Large intestine (tissue), 3 donors: Measurements from ENCODE around the gene KCNT2. TPM values are rescaled to one million over a fixed set of nuclear protein-coding genes. Genes with fewer than 3 reads are reported as not detected.
A peak's percentile ranks its signal among the peaks of the same experiment; 100 is the strongest.

Experiments used
- DNase-seq, 2 donors: peaks; one replicate each; pipeline versions ENCODE4 v3.0.0 to v3.0.0-alpha.2; 2013
- H3K27ac ChIP-seq: one replicate; pipeline ENCODE4 v1.5.1; 2013; ENCODE audit warnings: low read length
- H3K27me3 ChIP-seq: 2 replicates; pipeline ENCODE4 v1.6.1; 2013; ENCODE audit warnings: low read length; ENCODE audit not compliant: control insufficient read depth, insufficient read depth
- H3K36me3 ChIP-seq: 2 replicates; pipeline ENCODE4 v1.6.1; 2013; ENCODE audit warnings: low read length; ENCODE audit not compliant: control insufficient read depth, insufficient read depth
- H3K4me1 ChIP-seq: one replicate; pipeline ENCODE4 v1.6.1; 2013; ENCODE audit warnings: low read length; ENCODE audit not compliant: control insufficient read depth, insufficient read depth
- H3K4me3 ChIP-seq: one replicate; pipeline ENCODE4 v1.5.1; 2013; ENCODE audit warnings: low read length
- H3K9me3 ChIP-seq: one replicate; pipeline ENCODE4 v1.6.1; 2013; ENCODE audit warnings: mild to moderate bottlenecking, low read depth, low read length, moderate library complexity; ENCODE audit not compliant: control insufficient read depth
- WGBS: methylation state at CpG from one replicate; pipeline ENCODE4 v1.1.5; 2013; ENCODE audit warnings: low lambda C conversion rate; ENCODE audit not compliant: insufficient coverage; 5-methylcytosine and 5-hydroxymethylcytosine counted together
- polyA plus RNA-seq: library from polyadenylated mRNA; unstranded; fragments of 120-200 nt; gene quantifications from one replicate; pipeline ENCODE4 v1.2.1, GENCODE V29; 2013

The KCNT2 gene
- polyA plus RNA-seq, 1 donor, result 3.5 TPM

GRCh38 chr1:196381544-196381943 is 226.7 kb downstream of the KCNT2 start:
- Histone ChIP-seq H3K36me3 (no peaks in the 10 kb centered on the region), H3K4me3 (no peak overlapping the region), H3K27ac (no peak overlapping the region), H3K27me3 (no peaks in the 10 kb centered on the region), H3K9me3 (no peaks in the 10 kb centered on the region), H3K4me1 (no peaks in the 10 kb centered on the region)
- no peak for DNase-seq
- whole genome bisulfite sequencing, result no CpG with 5 or more reads among the region's 4 CpGs

GRCh38 chr1:196380316-196380715 is 227.9 kb downstream of the KCNT2 start:
- H3K27me3 ChIP-seq, result no peaks in the 10 kb centered on the region
- 0% methylated on average over 1 of the region's 1 CpG for WGBS
- no peaks in the 10 kb centered on the region for H3K4me1 ChIP-seq
- no peak overlapping the region for H3K4me3 ChIP-seq
- H3K27ac ChIP-seq, result no peak overlapping the region
- H3K9me3 ChIP-seq, result no peaks in the 10 kb centered on the region
- H3K36me3 ChIP-seq, result no peaks in the 10 kb centered on the region
- DNase-seq, result no peak

GRCh38 chr1:196377811-196378210 is 230.4 kb downstream of the KCNT2 start:
- no peaks in the 10 kb centered on the region for H3K36me3 ChIP-seq
- no peak overlapping the region for H3K27ac ChIP-seq
- H3K4me1 ChIP-seq, result no peaks in the 10 kb centered on the region
- DNase-seq, result no peak
- no peak overlapping the region for H3K4me3 ChIP-seq
- no peaks in the 10 kb centered on the region for H3K27me3 ChIP-seq
- 83% methylated on average over 3 of the region's 3 CpGs for WGBS
- no peaks in the 10 kb centered on the region for H3K9me3 ChIP-seq

GRCh38 chr1:196376630-196377328 is 231.5 kb downstream of the KCNT2 start:
- WGBS, result 84% methylated on average over 3 of the region's 4 CpGs
- no peak for DNase-seq
- Histone ChIP-seq H3K36me3 (no peaks in the 10 kb centered on the region), H3K4me3 (no peak overlapping the region), H3K9me3 (no peaks in the 10 kb centered on the region), H3K27ac (no peak overlapping the region), H3K4me1 (no peaks in the 10 kb centered on the region), H3K27me3 (no peaks in the 10 kb centered on the region)

- WGBS, result 43% methylated on average over 1 of the region's 1 CpG
- Histone ChIP-seq H3K27me3 (no peaks in the 10 kb centered on the region), H3K27ac (no peak overlapping the region), H3K4me3 (no peak overlapping the region), H3K36me3 (no peaks in the 10 kb centered on the region), H3K9me3 (no peaks in the 10 kb centered on the region), H3K4me1 (no peaks in the 10 kb centered on the region)
- no peak for DNase-seq
Measured at GRCh38 chr1:196373798-196374197, 234.4 kb downstream of the KCNT2 start.

- no peak overlapping the region for H3K27ac ChIP-seq
- H3K4me1 ChIP-seq, result no peaks in the 10 kb centered on the region
- no peaks in the 10 kb centered on the region for H3K9me3 ChIP-seq
- DNase-seq, result no peak
- H3K36me3 ChIP-seq, result no peaks in the 10 kb centered on the region
- H3K27me3 ChIP-seq, result no peaks in the 10 kb centered on the region
- WGBS, result 57% methylated on average over 1 of the region's 2 CpGs
- H3K4me3 ChIP-seq, result no peak overlapping the region
Measured at GRCh38 chr1:196372896-196373536, 235.2 kb downstream of the KCNT2 start.

GRCh38 chr1:196367838-196368237 is 240.4 kb downstream of the KCNT2 start:
- Histone ChIP-seq H3K27ac (no peak overlapping the region), H3K9me3 (no peaks in the 10 kb centered on the region), H3K4me3 (no peak overlapping the region), H3K36me3 (no peaks in the 10 kb centered on the region), H3K27me3 (no peaks in the 10 kb centered on the region), H3K4me1 (no peaks in the 10 kb centered on the region)
- 100% methylated on average over 1 of the region's 3 CpGs for WGBS
- no peak for DNase-seq

GRCh38 chr1:196366817-196367495 is 241.3 kb downstream of the KCNT2 start:
- 90% methylated on average over 4 of the region's 5 CpGs for WGBS
- Histone ChIP-seq H3K27ac (no peak overlapping the region), H3K27me3 (no peaks in the 10 kb centered on the region), H3K4me3 (no peak overlapping the region), H3K36me3 (no peaks in the 10 kb centered on the region), H3K4me1 (no peaks in the 10 kb centered on the region), H3K9me3 (no peaks in the 10 kb centered on the region)
- DNase-seq, result no peak

GRCh38 chr1:196361112-196361714 is 247.0 kb downstream of the KCNT2 start:
- Histone ChIP-seq H3K27ac (no peak overlapping the region), H3K27me3 (no peaks in the 10 kb centered on the region), H3K36me3 (no peaks in the 10 kb centered on the region), H3K4me3 (no peak overlapping the region), H3K4me1 (no peaks in the 10 kb centered on the region), H3K9me3 (no peaks in the 10 kb centered on the region)
- no CpG with 5 or more reads among the region's 5 CpGs for WGBS
- peak; percentile 55 to 62 for DNase-seq

GRCh38 chr1:196357913-196358312 is 250.3 kb downstream of the KCNT2 start:
- Histone ChIP-seq H3K36me3 (no peaks in the 10 kb centered on the region), H3K27me3 (no peaks in the 10 kb centered on the region), H3K9me3 (no peaks in the 10 kb centered on the region), H3K27ac (no peak overlapping the region), H3K4me1 (no peaks in the 10 kb centered on the region), H3K4me3 (no peak overlapping the region)
- WGBS, result 88% methylated on average over 1 of the region's 1 CpG
- DNase-seq, result no peak
